GM19467 (cell line): ENCODE results near the gene JPH3.

Source experiments
- ATAC-seq: cut with Tn5 transposase; IDR thresholded peaks from one replicate; pipeline ENCODE4 v1.9.1; 2021; ENCODE audit warnings: mild to moderate bottlenecking, moderate library complexity; ENCODE audit not compliant: unreplicated experiment

Gene JPH3

DNA sequence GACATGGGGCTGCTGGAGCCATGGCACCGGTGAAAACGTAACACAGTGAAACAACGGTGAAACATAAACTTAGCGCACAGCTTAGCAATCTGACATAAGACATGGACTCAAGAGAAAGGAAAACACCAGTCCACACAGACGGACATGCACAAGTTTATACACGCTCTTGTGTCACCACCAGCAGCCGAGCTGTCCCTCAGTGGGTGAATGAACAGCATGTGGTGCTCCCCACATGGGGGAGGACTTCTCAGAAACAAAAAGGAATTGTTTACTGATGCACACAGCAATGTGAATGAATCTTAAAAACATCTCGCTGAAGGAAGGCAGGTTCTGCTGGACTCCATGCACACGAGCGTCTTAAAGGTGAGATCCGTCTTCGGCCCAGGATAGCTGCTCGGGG is 129.3 kb downstream of the JPH3 start:
- no peak for ATAC-seq

DNA sequence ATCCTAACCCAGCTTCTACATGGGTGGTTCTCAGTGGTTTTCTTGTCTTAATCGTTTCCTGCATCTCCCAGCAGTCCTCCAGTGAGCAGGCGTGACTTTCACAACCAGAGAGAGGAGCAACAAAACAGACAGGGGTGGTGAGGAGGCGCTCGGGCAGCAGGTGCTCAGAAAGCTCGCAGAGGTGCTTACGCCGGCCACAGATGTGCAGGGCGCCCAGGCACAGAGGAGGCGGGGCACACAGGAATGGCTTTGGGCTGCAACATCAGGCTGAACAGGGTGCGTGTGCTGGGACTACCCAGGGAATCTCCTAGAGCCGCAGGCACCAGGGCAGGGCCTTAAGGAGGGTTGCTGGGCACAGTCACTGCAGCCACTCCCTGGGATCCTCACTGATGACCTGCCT is 130.9 kb downstream of the JPH3 start:
- ATAC-seq = no peak

GRCh38 chr16:87734644-87735043 is 132.3 kb downstream of the JPH3 start:
- no peak for ATAC-seq

- ATAC-seq = no peak
These were observed 133.1 kb downstream of the JPH3 start for GRCh38 chr16:87735270-87736007.

DNA sequence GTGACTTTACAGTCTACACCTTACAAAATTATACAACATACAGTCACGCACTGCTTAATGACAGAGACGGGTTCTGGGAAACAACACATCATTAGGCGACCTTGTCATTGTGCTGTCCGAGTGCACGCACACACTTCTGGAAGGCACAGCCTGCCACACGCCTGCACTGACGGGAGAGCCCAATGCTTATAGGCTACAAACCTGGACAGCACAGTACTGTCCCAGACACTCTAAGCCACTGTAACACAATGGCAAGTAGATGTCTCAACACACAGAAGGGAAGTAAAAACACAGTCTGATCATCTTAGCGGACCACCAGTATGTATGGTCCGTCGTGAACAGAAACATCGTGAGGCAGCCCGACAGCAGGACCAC is 133.7 kb downstream of the JPH3 start:
- ATAC-seq = no peak

GRCh38 chr16:87739801-87740200 is 137.5 kb downstream of the JPH3 start:
- no peak for ATAC-seq

DNA sequence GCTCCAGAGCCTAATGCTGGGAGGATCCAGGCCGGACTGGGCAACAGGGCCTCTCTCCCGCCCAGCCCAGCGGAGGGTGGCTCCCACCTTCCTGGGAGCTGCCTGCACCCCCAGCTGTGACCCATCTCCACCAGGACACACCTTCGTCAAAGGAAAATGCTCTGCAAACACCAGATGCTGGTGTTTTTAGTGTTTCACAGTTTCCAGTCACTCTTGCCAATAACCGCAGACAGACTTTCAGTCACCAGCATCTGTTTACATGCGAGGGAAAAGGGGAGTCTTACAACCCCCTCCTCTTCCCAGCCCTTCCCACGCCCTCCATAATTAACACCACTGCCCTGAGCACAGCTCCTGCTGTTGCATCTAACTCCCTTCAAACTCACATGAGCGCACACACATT is 138.1 kb downstream of the JPH3 start:
- ATAC-seq = no peak

DNA sequence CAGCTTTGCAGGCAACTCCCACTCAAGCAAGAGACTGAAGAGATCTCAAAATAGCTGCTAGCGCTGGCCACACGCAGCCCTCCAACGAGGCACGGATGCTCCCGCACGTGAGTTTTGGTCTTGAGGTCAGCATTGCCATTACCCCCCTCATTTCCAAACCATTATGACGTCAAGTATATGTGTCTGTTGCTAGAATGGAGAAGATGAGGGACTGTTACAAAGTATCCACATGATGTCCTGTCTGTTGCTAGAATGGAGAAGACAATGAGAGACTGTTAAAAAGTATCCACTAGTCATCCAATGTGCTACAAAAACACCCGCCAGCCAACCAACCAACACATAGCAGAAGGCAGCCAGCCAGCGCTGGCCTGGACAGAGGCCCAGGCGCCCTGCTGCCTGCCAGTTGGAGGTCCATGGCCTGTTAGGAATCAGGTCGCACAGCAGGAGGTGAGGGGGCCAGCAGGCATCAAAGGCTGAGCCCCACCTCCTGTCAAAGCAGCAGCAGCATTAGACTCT is 138.7 kb downstream of the JPH3 start:
- no peak for ATAC-seq

DNA sequence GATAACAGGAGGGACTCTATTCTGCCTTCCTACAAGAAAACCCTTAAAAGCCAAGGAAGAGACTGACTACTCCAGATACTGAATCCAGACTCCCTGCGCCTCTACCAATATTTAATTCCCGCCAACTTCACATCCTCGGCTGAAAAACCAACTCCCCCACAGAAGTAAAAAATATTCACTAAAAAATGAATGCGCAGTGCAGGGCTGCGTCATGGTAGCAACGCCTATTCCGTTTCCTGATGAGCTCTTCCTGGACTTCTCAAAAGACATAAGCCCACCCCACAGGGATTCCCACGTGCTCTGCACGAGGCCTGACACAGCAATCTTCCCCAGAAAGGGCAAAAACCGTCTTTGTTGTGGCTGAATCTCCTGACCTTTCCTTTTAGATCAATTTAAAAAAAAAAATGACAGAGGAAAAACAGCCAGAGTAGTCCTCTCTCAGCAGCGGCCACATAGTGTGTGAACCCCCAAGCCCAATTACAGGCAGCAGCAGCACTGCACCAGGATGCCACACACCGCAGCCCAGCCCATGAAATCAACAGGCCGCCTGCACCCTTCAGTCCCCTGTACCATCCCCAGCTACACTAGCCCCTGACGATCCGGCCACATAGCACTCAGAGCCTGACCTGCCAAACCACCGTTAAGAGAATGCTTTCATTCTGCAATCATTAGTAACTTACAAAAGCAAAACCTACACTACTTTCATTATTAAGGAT is 139.6 kb downstream of the JPH3 start:
- ATAC-seq = no peak

- ATAC-seq = no peak
These were observed 140.6 kb downstream of the JPH3 start for GRCh38 chr16:87742781-87743490.

- ATAC-seq = no peak
These were observed 142.6 kb downstream of the JPH3 start for GRCh38 chr16:87744750-87745514.

GRCh38 chr16:87746178-87746577 is 143.9 kb downstream of the JPH3 start:
- ATAC-seq = no peak
